EH (cell line): ENCODE data around the gene PSMA6.
A peak's percentile ranks its signal among the peaks of the same experiment; 100 is the strongest.
"Not testable (repeated sequence)": the region's sequence is repeated elsewhere in the genome, so short reads cannot be mapped to it uniquely, and the experiment has no call there.

Source experiments
- DNase-seq: peaks from one replicate; pipeline ENCODE4 v3.0.0-alpha.2; 2015; ENCODE audit warnings: low read depth

Gene PSMA6

DNA sequence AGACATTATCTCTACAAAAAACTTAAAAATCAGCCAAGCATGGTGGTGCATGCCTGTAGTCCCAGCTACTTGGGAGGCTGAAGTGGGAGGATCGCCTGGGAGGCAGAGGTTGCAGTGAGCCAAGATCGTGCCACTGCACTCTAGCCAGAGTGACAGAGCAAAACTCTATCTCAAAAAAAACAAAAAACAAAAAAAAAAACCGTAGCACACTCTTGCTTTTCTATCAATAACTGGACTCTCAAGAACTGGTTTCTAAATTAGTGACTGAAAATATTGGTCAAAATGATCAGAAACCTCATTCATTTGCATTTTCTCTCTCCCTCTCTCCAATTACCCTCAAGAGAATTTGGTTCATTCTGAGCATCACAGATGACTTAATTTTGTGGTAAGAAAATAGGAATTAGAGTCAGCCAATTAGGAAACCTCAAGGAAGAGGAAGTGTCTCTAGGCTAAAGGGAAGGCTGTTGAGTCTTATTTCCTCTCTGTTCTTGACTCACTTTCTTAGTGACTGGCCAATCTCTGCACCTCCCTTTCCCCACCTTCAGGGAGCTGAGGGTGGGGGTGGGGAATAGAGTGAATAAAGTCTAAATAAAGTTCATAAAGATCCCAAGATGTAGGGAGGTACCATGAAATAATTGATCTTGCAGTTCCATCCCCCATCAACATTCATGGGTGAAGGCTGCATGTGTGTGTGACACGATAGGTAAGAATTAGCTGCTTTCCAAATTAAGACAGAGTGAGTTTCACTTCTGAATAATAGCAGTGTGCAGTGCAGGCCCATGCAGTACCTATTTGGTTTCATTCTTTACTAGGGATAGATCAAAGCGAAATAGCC lies 6.8 kb upstream of the PSMA6 start:
- DNase-seq, result peak; percentile 38

GRCh38 chr14:35286003-35286600 lies 6.1 kb upstream of the PSMA6 start:
- no peak for DNase-seq

GRCh38 chr14:35286707-35287106 lies 5.5 kb upstream of the PSMA6 start:
- DNase-seq, result no peak

DNA sequence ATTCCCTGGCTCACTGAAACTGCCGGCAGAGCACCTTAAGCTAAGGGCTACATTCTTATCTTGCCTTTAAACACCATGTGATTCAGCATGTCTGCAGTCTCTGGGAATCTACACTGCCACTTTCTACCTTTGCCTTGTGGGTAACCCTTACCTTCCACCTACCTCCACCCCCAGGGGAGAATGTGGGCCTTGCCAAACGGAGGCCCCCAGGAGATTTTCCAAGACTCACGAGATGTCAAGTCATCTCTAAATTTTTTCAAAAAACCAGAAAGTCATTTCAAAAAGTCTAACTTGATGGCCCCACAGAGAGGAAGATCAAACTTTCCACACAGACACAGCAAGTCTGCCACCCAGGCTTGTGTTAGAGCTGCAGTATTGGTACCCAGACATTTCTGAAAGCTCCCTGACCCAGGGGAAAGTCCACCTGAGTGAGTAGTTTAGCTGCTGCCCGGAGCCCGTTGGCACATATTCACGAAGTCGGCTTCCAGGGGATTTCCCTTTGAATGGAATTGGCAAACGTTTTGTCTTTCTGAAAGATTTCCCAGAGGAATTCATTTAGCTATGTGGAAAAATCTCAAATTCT lies 4.7 kb upstream of the PSMA6 start:
- no peak for DNase-seq

GRCh38 chr14:35289623-35290022 lies 2.6 kb upstream of the PSMA6 start:
- DNase-seq, result no peak

DNA sequence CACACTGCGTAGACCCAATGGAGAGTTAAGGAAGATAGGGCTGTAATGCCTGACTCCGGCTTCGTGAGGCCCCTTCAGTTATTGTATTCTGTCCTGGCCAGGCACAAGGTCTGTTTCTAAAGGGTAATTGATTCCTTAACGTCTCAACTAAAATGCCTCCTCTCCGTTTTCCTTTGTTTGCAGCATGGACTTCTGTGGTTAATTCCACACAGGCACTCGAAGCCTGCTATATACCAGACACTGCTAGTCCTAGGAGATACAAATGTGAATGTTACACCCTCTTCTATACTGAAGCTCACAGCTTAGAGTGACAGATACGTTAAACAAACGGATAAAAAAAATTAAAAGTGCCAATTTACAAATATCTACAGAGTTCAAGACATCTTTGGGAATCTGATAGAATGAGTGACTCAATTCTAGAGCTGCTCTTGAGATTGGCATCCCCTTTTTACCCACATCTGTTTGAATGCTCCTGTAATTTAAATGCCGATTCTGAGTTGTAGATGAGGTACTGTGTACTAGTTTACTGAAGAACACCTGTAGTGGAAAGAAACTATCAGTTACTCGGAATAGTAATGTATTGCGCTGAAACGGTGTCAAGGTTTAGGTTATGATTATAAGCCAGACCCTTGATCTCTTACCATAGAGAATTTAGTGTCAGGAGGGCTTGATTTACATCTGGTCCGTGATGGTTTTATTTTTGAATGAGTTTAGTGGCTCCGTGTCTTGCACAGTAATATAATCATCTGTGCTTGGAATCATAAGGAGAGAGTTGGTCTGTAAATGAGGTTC lies 784 bp downstream of the PSMA6 start:
- DNase-seq, result no peak

- no peak for DNase-seq
Measured at GRCh38 chr14:35295845-35296161, 3.6 kb downstream of the PSMA6 start.

GRCh38 chr14:35296545-35296944 lies 4.4 kb downstream of the PSMA6 start:
- no peak for DNase-seq

- DNase-seq, result no peak
Measured at GRCh38 chr14:35297706-35298105, 5.5 kb downstream of the PSMA6 start.

DNA sequence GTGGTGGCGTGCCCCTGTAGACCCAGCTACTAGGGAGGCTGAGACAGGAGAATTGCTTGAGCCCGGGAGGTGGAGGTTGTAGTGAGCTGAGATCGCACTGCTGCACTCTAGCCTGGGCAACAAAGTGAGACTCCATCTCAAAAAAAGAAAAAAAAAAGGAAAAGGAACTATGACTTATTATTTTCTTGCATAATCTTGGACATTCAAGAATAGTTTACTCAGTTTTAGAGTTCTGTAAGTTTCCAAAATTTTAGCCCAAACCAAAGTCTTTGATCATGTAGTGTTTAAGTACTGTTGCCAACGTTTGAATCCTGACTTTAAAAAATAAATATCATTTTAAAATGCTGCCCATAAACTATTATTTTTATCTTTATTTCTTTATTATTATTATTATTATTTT lies 6.2 kb downstream of the PSMA6 start:
- no peak for DNase-seq

DNA sequence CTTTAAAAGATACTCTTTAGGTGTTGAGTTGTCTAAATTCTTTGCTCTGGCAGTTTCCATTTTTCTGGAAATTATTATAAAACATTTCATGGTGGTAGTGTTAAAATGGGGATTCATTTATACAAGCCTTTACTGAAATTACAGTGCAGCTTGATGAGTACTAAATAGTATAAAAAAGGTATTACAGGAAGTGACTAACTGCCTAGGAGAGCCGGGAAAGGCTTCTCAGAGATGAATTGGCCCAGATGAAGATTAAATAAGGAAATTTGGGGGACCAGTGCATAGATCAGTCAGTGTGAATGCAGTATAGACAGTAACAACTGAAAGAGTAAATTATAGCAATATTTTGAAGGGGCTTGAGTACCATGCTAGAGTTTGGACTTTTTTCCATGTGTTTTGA lies 7.5 kb downstream of the PSMA6 start:
- DNase-seq, result no peak

- no peak for DNase-seq
Measured at GRCh38 chr14:35300228-35300627, 8.0 kb downstream of the PSMA6 start.

- not testable (repeated sequence) for DNase-seq
Measured at GRCh38 chr14:35301334-35301733, 9.2 kb downstream of the PSMA6 start.

DNA sequence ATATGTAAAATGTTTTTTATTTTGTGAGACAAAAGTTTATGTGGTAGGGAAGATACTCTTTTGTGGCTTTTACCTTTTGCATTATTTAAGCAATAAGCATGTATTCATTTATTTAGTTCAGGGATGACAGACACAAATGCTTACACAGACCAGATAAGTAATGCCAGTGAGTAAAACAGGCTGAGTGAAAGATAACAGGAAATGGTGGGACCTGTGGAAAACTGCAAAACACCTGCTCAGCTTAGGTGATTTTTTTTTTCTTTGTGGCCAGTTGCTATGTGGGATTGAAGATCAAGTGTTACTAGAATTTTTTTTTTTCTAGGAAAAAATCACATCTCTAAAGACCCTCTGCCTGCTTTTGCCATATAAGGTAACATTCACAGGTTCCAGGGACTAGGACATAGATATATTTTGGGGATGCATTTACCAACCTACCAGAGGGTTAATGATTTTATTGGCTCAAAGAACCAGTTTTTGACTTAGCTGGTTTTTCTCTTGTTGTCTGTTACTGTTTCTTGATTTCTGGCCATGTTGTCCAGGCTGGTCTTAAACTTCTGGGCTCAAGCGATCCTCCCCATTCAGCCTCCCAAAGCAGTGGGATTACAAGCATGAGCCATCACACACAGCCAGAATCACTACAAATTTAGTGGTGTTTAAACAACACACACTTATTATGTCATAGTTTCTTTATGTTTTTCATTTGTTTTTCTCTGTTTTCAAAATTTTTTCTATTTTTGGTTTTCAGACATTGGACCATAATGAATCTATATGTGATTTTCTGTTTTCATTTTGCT lies 9.8 kb downstream of the PSMA6 start:
- DNase-seq, result no peak

DNA sequence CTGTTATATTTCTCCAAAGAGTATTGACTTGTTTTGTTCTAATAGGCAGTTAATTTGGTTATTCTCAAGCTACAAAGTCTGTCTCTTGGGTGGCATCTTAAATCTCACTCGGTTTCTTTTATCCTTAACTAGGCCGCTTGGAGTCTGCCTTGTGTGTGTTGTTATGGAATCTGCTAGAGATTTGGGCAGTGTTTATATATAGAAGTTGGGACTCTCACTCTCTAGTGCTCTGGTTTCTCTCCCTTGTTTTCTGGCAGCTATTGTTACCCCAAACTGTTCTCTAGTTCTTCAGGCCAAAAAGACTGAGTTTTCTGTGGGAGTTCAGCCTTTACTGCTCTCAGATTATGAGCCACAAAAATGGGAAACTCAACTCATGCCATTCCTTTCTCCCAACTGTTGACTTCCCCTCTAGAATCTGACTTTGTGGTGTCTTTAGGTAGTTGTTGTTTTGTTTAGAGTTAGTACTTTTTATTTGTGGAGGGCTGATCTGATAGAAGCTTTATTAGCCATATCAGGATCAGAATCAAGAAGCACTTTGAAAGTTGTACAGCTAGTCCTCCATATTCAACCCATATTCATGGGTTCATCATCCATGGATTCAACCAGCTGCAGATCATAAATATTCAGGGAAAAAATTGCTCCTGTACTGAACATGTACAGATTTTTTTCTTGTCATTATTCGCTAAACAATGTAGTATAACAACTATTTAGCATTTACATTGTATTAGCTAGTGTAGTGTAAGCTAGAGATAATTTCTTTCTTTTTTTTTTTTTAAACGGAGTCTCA lies 11.2 kb downstream of the PSMA6 start:
- no peak for DNase-seq

DNA sequence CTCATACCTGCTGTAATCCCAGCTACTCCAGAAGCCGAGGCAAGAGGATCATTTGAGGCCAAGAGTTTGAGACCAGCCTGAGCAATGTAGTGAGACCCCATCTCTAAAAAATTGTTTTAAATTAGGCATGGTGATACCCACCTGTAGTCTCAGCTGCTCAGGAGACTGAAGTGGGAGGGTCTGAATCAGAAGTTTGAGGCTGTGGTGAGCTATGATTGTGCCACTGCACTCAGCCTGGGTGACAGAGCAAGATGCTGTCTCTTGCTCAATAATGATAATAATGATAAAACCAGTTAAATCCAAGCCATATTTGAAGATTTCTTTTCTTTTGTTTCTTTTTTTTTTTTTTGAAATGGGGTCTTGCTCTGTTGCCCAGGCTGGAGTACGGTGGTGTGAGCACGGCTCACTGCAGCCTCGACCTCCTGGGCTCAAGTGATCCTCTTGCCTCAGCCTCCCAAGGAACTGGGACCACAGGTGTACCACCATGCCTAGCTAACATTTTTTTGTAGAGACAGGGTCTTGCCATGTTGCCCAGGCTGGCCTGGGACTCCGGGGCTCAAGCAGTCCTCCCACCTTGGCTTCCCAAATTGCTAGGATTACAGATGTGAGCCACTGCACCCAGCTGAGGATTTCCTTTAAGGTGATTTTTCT lies 12.8 kb downstream of the PSMA6 start:
- DNase-seq, result no peak

DNA sequence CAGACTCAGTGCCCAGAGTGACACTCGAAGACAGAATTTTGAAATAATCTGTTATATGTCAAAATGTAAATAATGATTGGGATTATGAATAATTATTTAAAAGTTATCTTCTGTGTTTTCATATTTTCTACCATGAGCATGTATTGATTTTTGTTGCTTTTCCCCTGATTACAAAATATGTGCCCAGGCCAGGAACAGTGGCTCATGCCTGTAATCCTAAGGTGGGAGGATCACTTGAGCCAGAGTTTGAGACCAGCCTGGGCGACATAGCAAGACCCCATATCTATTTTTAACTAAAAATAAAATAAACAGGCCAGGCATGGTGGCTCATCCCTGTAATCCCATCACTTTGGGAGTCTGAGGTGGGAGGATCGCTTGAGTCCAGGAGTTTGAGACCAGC lies 13.5 kb downstream of the PSMA6 start:
- no peak for DNase-seq

GRCh38 chr14:35306114-35306513 lies 13.9 kb downstream of the PSMA6 start:
- no peak for DNase-seq

GRCh38 chr14:35317820-35318219 lies 25.6 kb downstream of the PSMA6 start:
- DNase-seq, result no peak

DNA sequence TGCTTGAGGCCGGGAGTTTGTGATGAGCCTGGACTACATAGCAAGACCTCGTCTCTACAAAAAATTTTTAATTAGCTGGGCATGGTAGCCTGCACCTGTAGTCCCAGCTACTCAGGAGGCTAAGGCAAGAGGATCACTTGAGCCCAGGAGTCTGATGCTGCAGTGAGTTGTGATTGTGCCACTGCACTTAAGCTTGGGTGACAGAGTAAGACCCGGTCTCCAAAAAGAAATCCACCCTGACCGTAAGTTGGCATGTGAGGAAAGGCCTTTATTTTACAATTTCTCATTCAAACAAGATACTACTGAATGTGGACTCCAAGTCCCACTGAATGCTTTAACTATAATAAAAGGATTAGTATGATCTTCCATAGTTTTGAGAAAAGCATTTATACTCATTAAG lies 27.3 kb downstream of the PSMA6 start:
- DNase-seq, result no peak

GRCh38 chr14:35320472-35320871 lies 28.3 kb downstream of the PSMA6 start:
- peak; percentile 15 for DNase-seq
